Vagina (tissue), 2 donors: ENCODE measurements around the gene FAM53B.

Source experiments
- POLR2AphosphoS5 ChIP-seq, 2 donors: sonication (generic); formaldehyde crosslinking; IDR thresholded peaks; one replicate each; pipeline ENCODE4 v1.9.0; 2017; ENCODE audit warnings: antibody characterized with exemption in 2 of 2, mild to moderate bottlenecking in 2 of 2, low read depth in 1 of 2; ENCODE audit not compliant: insufficient read depth in 1 of 2
- TF ChIP-seq, protein P1 (sequence below), 3 experiments: fragments of 450-650 bp in 2 of 3; fragments of 200-600 bp in 1 of 3; sonication (generic) in 1 of 3; IDR thresholded peaks; one replicate each; pipeline ENCODE4 v1.5.1; 2017 to 2019; ENCODE audit warnings: antibody characterized with exemption in 3 of 3, mild to moderate bottlenecking in 2 of 3, moderate library complexity in 2 of 3

DNA sequence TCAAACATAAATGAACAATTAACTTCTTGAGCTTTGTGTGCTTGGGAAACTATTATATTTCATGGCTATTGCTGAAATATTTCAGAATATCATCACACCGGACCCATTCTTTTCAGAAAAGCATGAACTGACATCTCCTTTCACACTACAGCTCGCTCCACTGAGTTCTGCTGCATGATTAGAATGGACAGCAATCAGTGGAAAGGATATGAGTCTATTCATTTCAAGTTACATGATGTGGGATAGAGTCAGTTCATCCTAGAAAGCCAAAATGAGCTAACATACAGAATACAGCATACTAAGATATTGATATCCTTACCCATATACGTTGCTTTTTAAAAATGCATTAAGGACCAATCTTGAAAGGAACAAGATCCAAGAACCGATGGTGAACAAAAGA, 1.1 kb upstream of the FAM53B start:
- TF ChIP-seq, protein P1, sequence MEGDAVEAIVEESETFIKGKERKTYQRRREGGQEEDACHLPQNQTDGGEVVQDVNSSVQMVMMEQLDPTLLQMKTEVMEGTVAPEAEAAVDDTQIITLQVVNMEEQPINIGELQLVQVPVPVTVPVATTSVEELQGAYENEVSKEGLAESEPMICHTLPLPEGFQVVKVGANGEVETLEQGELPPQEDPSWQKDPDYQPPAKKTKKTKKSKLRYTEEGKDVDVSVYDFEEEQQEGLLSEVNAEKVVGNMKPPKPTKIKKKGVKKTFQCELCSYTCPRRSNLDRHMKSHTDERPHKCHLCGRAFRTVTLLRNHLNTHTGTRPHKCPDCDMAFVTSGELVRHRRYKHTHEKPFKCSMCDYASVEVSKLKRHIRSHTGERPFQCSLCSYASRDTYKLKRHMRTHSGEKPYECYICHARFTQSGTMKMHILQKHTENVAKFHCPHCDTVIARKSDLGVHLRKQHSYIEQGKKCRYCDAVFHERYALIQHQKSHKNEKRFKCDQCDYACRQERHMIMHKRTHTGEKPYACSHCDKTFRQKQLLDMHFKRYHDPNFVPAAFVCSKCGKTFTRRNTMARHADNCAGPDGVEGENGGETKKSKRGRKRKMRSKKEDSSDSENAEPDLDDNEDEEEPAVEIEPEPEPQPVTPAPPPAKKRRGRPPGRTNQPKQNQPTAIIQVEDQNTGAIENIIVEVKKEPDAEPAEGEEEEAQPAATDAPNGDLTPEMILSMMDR (IDR thresholded peaks at IDR 0.05), result no peak
- TF ChIP-seq POLR2AphosphoS5 (IDR thresholded peaks at IDR 0.05; ENCODE audit: insufficient read depth in 1 of 2, low read depth in 1 of 2), result no peak
